Activated CD4-positive, alpha-beta T cell treated with anti-CD3 and anti-CD28 coated beads, Interleukin-2, amount 50 U/mL, for 24 hours (primary cell): ENCODE data around the gene NOB1.

Experiments
- DNase-seq, 2 donors: peaks; one replicate each; pipeline ENCODE4 v3.0.0-alpha.2; 2020; ENCODE audit warnings: low read depth in 1 of 2, low spot score in 1 of 2

The NOB1 gene

DNA sequence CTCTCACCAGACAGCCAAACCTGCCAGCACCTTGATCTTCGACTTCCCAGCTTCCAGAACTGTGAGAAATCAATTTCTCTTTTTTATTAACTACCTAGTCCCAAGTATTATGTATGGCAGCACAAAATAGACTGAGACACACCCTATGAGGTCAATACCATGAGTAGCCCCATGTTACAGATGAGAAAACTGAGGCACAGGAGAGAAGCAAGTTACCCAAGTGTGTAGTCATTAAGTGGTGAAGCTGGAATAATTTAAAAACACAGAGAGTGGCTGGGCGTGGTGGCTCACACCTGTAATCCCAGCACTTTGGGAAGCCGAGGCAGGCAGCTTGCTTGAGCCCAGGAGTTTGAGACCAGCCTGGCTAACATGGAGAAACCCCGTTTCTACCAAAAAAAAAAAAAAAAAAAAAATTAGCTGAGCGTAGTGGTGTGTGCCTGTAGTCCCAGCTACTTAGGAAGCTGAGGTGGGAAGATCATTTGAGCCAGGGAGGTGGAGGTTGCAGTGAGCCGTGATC is 33.2 kb downstream of the NOB1 start:
- no peak for DNase-seq

DNA sequence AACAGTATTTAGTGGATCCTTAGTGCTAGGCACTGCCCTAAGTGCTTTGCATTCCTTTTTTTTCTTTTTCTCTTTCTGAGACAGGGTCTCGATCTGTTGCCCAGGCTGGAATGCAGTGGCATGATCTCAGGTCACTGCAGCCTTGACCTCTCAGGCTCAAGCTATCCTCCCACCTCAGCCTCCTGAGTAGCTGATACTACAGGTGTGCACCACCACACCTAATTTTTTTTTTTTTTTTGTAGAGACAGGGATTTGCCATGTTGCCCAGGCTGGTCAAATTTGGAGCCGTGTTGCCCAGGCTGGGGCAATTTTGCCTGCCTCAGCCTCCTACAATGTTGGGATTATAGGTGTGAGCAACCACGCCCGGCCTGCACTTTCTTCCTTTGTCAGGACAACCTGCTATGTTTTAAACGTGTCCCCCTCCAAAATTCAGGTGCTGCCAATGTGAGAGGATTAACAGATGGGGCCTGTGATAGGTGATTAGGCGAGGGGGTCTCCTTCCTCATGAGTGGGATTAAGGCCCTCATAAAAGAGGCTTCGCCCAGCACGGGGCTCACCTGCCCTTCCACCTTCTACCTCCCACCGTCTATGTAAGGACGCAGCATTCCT is 33.8 kb downstream of the NOB1 start:
- no peak for DNase-seq

DNA sequence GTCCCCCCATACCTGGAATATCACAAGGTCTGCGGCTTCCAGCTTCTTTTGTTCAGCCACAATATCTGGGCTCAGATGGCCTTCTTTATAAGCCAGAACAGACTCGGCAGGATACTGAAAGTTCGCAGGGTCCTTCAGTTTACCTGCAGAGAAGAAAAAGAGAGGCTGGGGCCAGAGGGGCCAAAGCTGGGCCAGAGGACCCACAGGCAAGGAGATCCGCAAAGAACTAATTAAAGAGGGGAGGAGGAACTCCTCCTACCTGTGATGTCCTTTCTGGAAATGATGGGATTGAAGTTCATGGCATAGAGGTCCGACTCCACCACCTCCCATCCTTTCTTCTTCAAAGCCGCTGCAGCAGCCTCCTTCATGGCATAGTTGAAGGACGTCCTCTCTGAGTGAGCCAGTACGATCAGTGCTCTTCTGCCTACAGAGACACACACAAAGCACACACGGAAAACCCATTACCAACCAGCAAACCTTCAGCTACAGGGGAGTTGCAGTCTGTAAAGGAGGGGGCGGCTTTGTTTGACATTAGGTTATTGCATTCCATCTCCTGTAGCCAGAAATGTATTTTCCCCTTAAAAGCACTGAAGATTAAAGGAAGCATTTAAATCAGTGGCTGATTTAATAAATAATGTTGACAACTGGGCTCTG is 36.5 kb downstream of the NOB1 start:
- no peak for DNase-seq

DNA sequence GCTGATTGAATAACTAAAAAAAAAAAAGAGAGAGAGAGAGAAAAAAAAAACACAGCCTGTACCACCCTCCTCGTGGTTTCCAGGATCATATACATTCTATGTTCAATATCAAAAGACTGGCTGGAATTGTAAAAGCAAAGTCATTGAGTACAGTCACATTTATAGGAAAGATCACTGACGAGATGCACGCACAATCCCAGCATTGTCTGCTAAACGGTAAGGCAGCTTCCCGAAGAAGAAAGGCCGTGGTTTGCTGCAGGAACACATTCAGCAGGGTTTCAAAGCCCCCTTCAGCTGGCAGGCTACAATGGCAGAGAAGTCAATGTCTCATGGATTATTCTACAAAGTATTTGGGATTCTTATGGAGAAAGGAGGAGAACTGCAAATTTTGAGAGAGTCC is 37.7 kb downstream of the NOB1 start:
- no peak for DNase-seq

DNA sequence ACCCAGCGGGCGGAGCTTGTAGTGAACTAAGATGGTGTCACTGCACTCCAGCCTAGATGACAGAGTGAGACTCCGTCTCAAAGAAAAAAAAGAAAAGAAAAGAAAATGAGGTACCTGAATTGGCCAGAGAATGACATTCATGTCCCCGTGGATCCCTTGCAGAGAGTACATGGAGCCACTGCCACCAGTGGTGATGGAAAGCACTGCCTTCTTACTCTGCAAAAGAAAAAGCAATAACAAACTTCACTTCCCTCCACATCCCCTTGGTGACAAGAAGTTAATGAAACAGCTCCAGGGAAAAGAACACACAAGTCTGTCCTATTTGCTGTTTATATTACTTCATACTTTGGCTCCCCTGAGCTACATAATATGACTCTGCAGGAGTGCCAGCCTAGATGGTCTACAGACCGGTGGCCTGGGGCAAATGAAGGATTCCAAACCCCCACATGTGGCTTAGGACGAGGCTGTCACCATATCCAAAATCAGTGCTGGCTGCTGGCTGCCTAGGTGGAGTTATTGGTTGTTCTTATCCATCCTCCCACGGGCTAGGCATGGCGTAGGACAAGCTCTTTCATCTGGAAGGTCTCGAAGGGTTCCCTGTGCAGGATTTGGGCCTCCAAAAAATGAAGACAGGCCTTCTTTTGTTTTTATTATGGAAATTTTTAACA is 41.7 kb downstream of the NOB1 start:
- no peak for DNase-seq

DNA sequence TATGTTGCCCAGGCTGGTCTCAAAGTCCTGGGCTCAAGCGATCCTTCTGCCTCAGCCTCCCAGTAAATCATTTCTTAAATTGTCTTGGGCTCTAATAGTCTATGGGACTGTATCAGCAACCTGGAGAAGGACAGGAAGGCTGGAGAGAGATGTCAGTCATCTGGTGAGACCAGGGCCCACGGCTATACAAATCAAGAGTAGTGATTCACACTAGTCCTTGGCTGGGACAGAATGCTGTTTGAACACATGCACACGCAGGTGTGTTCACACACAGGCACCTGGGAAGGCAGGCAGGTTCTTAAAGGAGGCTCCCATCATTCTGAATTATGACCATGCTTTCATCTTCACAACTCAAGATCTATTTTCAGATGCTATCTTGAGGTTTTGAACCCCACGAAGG is 42.4 kb downstream of the NOB1 start:
- no peak for DNase-seq

DNA sequence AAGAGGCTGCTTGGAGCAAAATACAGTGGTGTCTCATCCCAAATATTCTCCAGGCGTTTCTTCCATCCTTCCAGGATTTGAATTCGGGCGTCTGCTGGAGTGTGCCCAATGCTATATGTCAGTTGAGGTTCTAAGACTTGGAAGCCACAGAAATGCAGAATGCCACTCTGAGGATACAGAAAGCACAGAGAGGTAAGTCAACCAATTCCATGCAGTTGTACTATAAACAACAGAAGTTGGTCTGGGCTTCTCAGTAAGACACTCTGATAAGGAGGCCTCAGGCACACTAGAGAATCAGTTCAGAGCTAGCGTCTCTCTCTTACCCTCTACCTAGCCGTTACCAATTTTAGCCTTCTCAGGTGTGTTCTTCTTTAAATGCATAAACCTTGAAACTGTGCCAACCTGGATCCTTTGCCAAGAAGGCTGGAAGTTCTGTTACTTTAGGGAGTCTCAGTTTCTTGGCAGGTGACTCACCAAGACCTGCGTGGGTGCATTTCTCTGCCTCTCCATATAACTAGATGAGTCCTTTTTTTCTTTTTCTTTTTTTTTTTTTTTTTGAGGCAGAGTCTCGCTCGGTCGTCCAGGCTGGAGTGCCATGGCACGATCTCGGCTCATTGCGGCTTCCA is 43.5 kb downstream of the NOB1 start:
- no peak for DNase-seq

DNA sequence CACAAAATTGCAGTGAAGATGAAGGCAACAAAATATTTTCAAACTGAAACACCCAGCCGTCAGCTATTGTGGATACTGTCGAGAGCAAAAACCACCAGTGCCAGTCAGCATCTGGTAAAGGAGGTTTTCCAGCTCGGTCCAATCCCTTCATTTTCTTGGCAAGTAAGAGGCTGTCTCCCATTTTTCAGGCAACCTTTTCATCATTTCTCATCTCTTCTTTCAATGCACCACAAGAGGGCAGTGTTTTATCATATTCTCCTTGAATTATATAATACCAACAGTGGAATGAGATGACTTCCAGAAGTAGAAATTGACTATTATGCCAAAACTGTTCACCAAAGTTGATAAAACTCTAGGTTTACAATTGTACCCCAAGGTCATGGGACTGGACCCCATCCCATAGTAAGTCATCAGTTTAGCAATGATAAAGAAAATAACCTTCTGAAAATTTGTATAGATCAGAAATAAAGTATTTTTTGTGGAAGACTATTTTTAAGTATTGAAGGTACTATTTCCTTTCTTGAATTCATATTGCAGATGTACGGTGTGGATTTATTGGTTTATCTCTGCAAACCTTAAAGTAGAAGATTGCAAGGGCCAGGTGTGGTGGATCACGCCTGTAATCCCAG is 45.2 kb downstream of the NOB1 start:
- peak in 1 of 2 donors; percentile 5 for DNase-seq

DNA sequence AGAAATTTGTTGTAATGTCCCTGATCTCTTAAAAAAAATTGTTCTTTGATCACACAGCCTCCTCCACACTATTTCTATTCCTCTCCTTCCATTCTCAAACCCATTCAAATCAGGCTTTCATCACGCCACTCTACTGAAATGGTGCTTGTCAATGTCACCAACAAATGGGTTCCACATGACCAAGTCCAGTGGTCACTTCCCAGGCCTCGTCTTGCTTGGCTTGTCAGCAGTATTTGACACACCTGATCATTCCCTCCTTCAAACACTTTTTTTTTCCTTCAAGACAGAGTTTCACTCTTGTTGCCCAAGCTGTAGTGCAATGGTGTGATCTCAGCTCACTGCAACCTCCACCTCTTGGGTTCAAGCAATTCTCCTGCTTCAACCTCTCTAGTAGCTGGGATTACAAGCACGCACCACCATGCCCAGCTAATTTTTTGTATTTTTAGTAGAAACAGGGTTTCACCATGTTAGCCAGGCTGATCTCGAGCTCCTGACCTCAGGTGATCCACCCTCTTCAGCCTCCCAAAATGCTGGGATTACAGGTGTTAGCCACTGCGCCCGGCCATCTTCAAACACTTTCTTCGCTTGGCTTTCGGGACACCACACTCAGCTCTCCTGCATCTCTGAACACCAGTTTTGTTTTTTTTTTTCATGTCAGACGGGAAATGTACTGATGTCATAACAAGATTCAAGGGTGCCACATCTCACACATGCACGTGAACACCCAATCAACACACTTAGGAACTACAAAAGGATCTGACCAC is 46.6 kb downstream of the NOB1 start:
- no peak for DNase-seq

DNA sequence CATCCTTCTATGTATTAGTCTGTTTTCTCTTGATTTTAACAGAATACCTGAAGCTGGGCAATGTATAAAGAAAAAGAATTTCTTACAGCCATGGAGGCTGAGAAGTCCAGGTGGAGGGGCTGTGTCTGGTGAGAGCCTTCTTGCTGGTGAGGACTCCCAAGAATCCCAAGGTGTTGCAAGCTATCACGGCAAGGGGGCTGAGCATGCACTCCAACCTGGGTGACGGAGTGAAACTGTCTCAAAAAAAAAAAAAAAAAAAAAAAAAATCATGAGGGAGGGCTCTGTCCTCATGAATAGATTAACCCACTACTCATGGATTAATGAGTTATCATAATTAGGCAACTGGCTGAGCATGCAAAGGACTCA is 47.8 kb downstream of the NOB1 start:
- no peak for DNase-seq

DNA sequence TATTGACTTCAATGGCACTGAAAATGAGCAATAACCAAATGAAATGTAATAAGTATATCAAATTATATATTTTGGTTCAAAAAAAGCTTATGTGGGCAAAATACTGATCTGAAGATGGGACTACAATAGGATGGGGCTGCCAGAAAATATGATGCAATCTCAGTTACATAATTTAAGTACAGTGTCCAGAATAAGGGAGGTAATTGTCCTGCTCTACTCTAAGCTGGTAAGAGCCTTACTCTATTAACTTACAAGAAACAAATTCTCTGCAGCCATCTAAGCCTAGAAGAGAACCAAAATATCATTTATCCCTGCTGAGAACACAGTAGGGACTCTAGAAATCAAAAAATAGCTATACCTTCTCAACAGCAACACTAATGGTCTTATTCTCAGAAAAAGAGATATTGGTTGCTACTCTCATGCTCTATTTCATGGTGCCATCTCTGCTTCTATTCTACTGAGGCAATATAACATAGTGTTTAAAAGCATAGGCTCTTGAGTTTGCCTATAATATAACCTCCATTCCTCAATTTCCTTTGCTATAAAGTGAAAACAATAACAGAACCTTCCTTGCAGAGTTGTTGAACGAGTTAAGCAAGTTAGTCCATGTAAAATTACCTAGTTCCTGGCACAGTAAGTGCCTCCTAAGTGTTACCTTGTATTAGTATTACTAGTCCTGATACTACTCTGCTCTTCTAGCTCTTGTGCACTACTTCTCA is 48.3 kb downstream of the NOB1 start:
- DNase-seq = no peak

DNA sequence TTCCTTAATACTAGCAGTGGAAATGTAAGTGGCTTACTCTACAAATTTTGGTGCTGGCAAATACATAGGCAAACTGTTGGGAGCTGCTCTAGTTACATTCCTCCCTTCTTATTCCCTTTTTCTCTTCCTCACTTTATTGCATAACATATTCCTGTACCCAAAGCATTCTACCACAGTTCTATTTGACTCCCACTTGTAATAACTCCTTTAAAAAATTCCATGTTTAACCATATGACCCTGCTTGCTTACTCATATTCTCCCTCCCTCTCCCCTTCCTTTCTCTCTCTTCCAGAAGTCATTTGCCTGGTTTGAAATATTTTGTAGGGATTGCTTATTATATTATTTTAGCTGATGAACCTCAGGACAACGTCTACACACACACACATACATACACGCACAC is 51.1 kb downstream of the NOB1 start:
- DNase-seq = no peak

DNA sequence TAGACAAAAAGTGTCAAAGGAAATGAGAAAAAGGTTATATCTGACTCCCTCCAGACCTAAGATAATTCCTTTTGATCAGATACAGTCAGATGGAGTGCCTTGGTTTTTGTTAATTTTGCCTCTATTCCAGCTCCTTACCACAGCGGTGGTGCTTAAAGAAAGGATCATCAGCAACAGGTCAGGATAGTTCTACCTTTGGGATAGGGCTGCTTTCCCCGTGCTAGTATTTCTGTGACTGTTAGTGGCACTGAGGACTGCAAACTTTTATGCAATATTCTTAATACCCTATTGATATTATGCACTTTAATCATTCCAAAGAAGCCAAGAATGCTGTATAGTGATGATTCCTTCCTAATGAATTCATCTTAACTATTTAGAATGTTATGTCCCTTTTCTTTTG is 52.9 kb downstream of the NOB1 start:
- DNase-seq = no peak

DNA sequence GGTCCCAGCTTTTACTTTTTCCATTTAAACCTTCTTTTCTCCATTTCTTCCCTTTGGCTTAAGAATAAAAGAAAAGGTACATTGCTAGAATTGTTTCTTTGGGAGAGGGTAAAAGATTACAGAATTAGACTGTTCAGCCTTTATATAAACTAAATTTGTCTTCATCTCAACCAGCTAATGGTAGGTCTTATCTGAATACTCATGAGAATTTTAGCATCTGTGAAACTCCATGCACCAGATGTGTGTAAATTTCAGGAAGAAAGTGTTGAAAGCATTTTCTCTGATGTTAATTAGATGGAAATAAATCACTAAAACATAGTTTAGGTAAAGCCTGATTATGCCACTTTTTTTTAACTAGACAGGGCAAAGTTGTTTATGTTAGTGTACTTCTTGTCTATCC is 53.3 kb downstream of the NOB1 start:
- no peak for DNase-seq

DNA sequence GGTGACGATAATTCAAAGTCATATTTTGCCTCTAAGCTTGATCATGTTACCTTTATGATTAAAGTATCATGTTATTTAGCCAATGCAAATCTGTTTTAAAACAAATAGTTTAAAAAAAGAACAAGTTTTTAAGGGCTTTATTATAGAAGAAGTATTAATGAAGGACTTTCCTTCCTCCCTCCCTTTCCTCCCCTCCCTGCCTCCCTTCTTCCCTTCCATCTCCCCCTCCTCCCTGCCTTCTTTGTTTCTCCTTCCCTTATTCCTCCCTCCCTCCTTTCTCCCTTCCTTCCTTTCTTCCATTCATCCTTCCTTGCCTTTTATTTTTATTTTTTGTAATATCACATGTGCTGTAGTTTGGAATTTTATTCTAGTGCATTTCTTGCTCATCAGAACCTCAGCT is 54.8 kb downstream of the NOB1 start:
- no peak for DNase-seq

DNA sequence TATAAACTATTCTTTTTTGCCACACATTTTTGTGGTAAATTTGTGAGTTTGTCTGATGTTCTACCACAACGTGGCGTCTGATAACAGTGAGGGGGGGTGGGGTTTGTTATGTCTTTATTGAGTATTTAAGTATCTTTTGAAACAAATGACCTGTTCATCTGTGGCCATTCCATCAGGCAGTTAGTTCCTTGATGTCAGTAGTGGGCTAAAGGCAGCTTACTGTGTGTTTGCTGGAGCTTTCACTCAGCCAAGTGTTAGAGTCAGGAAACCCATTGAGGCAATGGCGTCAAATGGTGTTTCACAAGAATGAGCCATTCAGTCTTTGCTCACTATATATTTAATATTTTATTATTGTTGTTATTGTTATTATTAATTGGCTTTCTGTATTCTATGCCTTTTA is 56.3 kb downstream of the NOB1 start:
- no peak for DNase-seq

DNA sequence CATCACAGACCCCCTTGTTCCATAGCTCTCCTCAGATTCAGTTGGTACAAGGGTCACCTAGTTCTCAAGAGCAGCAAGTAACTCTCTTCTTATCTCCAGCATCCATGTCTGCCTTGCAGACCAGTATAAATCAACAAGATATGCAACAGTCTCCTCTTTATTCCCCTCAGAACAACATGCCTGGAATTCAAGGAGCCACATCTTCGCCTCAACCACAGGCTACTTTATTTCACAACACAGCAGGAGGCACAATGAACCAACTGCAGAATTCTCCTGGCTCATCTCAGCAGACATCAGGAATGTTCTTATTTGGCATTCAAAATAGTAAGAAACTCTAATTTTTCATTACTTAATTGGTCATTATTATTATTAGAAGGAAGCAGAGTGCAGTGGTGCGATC is 60.8 kb downstream of the NOB1 start:
- DNase-seq = no peak

DNA sequence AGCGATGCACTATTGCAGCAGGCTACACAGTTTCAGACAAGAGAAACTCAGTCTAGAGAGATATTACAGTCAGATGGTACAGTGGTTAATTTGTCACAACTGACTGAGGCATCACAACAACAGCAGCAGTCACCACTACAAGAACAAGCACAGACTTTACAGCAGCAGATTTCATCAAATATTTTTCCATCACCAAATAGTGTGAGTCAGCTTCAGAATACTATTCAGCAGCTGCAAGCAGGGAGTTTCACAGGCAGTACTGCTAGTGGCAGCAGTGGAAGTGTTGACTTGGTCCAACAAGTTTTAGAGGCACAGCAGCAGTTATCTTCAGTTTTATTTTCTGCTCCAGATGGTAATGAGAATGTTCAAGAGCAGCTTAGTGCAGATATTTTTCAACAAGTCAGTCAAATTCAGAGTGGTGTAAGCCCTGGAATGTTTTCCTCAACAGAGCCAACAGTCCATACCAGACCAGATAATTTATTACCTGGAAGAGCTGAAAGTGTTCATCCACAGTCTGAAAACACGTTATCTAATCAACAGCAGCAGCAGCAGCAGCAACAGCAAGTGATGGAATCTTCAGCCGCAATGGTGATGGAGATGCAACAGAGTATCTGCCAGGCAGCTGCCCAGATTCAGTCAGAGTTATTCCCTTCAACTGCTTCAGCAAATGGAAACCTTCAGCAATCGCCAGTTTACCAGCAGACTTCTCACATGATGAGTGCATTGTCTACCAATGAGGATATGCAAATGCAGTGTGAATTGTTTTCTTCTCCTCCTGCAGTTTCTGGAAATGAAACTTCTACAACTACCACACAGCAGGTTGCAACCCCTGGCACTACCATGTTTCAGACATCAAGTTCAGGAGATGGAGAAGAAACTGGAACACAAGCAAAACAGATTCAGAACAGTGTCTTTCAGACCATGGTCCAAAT is 62.5 kb downstream of the NOB1 start:
- DNase-seq = no peak
